Heart left ventricle (tissue), 16 donors: Measurements from ENCODE around the gene SLC9A8. TPM values are rescaled to one million over a fixed set of nuclear protein-coding genes. Genes with fewer than 3 reads are reported as not detected.

Experiments used
- ATAC-seq, 4 donors: fragments of 200-7000 bp; cut with Tn5 transposase; one replicate each; pipeline ENCODE4 v1.9.1; 2020 to 2022; ENCODE audit warnings: moderate library complexity in 4 of 4, mild to moderate bottlenecking in 3 of 4, moderate number of reproducible peaks in 1 of 4
- DNase-seq, 5 donors: peaks; one replicate each; pipeline ENCODE4 v3.0.0-alpha.2; 2020
- H3K27ac ChIP-seq, 12 donors: fragments of 200-600 bp; sonication (generic) in 4 of 12; one replicate each; pipeline versions ENCODE4 v1.5.0 to v1.8.0; 2016 to 2022; ENCODE audit warnings: mild to moderate bottlenecking in 2 of 12
- H3K27me3 ChIP-seq, 9 donors: fragments of 200-600 bp; sonication (generic) in 2 of 9; one replicate each; pipeline versions ENCODE4 v1.5.1 to v1.8.0; 2016 to 2022; ENCODE audit warnings: mild to moderate bottlenecking in 3 of 9
- H3K36me3 ChIP-seq, 9 donors: fragments of 200-600 bp; sonication (generic) in 2 of 9; one replicate each; pipeline versions ENCODE4 v1.5.0 to v1.8.0; 2018 to 2022; ENCODE audit warnings: mild to moderate bottlenecking in 2 of 9
- H3K4me1 ChIP-seq, 12 donors: fragments of 200-600 bp; sonication (generic) in 4 of 12; one replicate each; pipeline versions ENCODE4 v1.5.0 to v1.8.0; 2016 to 2022; ENCODE audit warnings: mild to moderate bottlenecking in 3 of 12
- H3K4me3 ChIP-seq, 12 donors: fragments of 200-600 bp; sonication (generic) in 4 of 12; one replicate each; pipeline versions ENCODE4 v1.5.0 to v1.8.0; 2017 to 2022; ENCODE audit warnings: mild to moderate bottlenecking in 9 of 12, moderate library complexity in 4 of 12
- H3K9me3 ChIP-seq, 12 donors: fragments of 200-600 bp; sonication (generic) in 4 of 12; one replicate each; pipeline versions ENCODE4 v1.5.0 to v1.8.0; 2016 to 2022; ENCODE audit warnings: mild to moderate bottlenecking in 1 of 12
- POLR2A ChIP-seq, 2 donors: fragments of 450-650 bp; IDR thresholded peaks; one replicate each; pipeline ENCODE4 v1.6.1; 2017; ENCODE audit warnings: antibody characterized with exemption in 2 of 2, mild to moderate bottlenecking in 2 of 2, moderate library complexity in 2 of 2
- WGBS, 4 donors: extraction: QIAGEN DNeasy Blood & Tissue Kit in 2 of 4; methylation state at CpG; one replicate each; pipeline versions ENCODE4 v1.1.5 to v1.1.7; 2013 to 2018; 5-methylcytosine and 5-hydroxymethylcytosine counted together
- intact Hi-C, 10 donors: fragments of 100-400 bp; cut with DNase I; formaldehyde crosslinking; loops; one replicate each; pipeline versions ENCODE4 v1.11.1 to v1.14.2; 2022
- polyA plus RNA-seq, 2 donors: library from polyadenylated mRNA; stranded (reverse); fragments of 200-250 nt; gene quantifications; one replicate each; pipeline ENCODE4 v1.2.3, GENCODE V29; 2013
- total RNA-seq, 9 donors: library from RNA; depleted of rRNA in 2 of 9; stranded (reverse); fragments of >200 nt in 2 of 9; fragmentation: NEBNext Ultra II Directional in 3 of 9; extraction: Animal tissue kit (Norgen Biotek cat#: 25700) in 3 of 9; gene quantifications; one replicate each; pipeline versions ENCODE4 v1.1.0 to v1.2.4, GENCODE V29; 2016 to 2023
- TF ChIP-seq, protein P1 (sequence below), 12 donors: fragments of 200-600 bp; sonication (generic) in 4 of 12; IDR thresholded peaks; one replicate each; pipeline versions ENCODE4 v1.5.0 to v1.8.0; 2018 to 2022; ENCODE audit warnings: antibody characterized with exemption in 12 of 12, mild to moderate bottlenecking in 5 of 12
- donor health status: ischemic (EF 13 %, LVEDD 7.1; RV severe dilation, severe dysfunction).
- donor health status: healthy with polysubstance abuse.
- donor health status: DM: no; HTN: yes; CAD: no.
- donor health status: DM: no; HTN: no; CAD: no.
- donor health status: ischemic (EF 25% LVEDD 6.9; RV normal size, moderate dysfunction).
- donor health status: ischemic (EF 25% LVEDD 5.7; RV mildly dilated, moderate dysfunction).
- donor health status: healthy.
- donor health status: DM: yes; HTN: yes; CAD: no.
- donor health status: ischemic (EF 35%, LVEDD 5.7; RV mildly dilated, moderate dysfunction).
- donor health status: nonischemic (EF 11% LVEDD 7.7; RV severe dilation, severe dysfunction).
- donor health status: DM: yes; HTN: yes; CAD: no.
- donor health status: PGD.
- donor health status: ischemic (EF 29% LVEDD 5.4; RV normal size, mild dysfunction).
- donor health status: nonischemic (EF 23%, LVEDD 6.1; RV moderate dilation, normal function).

Gene SLC9A8
- total and polyA plus RNA-seq, 11 donors, result 4.6 to 12.5 (median 6.2) TPM

DNA sequence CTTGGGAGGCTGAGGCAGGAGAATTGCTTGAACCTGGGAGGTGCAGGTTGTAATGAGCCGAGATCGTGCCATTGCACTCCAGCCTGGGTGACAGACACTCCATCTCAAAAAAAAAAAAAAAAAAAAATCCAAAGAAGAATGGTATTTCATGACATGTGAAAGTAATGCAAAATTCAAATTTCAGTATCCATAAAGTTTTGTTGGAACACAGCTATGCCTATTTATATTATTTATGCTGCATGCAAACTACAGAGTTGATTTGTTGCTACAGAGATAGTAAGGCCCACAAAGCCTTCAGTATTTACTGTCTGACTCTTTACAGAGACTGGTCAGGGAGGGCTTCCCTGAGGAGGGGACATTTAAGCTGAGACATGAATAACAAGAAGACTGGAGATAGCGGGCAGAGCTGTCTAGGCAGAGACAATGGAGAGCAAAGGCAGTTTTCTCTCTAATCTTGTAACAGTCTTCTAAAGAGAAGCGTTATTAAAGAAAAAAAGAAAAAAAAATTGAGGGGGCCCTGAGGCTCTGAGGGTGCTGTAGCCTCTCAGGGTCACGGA, 2.7 kb upstream of the SLC9A8 start:
- WGBS, 4 donors, result 93 to 96% (median 95%) methylated on average over 5 of the region's 5 CpGs
- Histone ChIP-seq H3K4me3 (no peak overlapping the region), H3K36me3 (peaks cover 0 to 3% (median under 1%) of the 10 kb centered on the region in 9 donors), H3K27me3 (no peaks in the 10 kb centered on the region), H3K27ac (no peak overlapping the region), H3K4me1 (peaks cover 4 to 24% (median 12%) of the 10 kb centered on the region in 12 donors), H3K9me3 (no peaks in the 10 kb centered on the region)
- TF ChIP-seq, protein P1, sequence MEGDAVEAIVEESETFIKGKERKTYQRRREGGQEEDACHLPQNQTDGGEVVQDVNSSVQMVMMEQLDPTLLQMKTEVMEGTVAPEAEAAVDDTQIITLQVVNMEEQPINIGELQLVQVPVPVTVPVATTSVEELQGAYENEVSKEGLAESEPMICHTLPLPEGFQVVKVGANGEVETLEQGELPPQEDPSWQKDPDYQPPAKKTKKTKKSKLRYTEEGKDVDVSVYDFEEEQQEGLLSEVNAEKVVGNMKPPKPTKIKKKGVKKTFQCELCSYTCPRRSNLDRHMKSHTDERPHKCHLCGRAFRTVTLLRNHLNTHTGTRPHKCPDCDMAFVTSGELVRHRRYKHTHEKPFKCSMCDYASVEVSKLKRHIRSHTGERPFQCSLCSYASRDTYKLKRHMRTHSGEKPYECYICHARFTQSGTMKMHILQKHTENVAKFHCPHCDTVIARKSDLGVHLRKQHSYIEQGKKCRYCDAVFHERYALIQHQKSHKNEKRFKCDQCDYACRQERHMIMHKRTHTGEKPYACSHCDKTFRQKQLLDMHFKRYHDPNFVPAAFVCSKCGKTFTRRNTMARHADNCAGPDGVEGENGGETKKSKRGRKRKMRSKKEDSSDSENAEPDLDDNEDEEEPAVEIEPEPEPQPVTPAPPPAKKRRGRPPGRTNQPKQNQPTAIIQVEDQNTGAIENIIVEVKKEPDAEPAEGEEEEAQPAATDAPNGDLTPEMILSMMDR (IDR thresholded peaks at IDR 0.05), result no peak
- TF ChIP-seq POLR2A (IDR thresholded peaks at IDR 0.05), result no peak
- DNase-seq (no peak), ATAC-seq (no peak)
- intact Hi-C loops, result loop anchor here in 8 of 10 donors (5.0 to 10.0 kb wide), 5 partner anchors 33 to 195 kb away; partner anchors contain the start of gene B4GALT5 (in 5 of the 8)

DNA sequence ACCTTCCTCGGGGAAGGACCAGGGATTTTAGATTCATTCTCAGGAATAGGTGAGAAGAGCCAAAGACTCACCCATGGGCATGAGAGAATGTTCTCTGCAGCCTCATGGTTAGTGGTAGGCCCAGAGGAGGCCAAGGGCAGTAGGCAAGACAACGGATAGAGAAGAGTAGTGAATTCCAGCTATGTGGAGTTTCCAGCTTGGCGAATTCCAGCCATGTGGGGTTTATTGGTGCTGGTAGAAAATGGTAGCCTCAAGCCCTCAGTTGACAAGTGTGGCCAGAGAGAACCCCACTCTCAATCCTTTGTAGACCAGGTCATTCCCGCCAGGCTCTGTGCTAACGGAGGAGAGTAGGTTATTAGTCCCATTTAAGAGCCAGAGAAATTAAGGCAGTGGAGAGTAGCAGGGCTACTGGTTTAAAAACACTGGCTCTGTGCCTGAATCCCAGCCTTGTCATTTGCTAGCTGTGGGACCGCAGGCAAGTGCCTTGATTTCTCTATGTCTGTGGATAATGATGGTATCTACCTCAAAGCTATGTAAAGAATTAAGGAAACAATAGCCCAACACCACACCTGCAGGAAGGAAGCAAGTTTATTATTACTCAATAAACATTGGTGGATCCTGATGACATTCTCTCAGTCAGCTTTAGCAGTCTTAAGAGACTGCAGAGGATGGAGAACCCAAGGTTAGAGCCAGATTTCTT, 2.0 kb upstream of the SLC9A8 start:
- 83 to 95% (median 87%) methylated on average over 6 of the region's 6 CpGs for WGBS, 4 donors
- Histone ChIP-seq H3K36me3 (peaks cover 0 to 11% (median 8%) of the 10 kb centered on the region in 9 donors), H3K4me3 (no peak overlapping the region), H3K27ac (peak overlapping the region in 7 of 12 donors; percentile 19 to 100 (median 94)), H3K27me3 (no peaks in the 10 kb centered on the region), H3K4me1 (peaks cover 4 to 24% (median 12%) of the 10 kb centered on the region in 12 donors), H3K9me3 (no peaks in the 10 kb centered on the region)
- TF ChIP-seq POLR2A (IDR thresholded peaks at IDR 0.05), result no peak
- TF ChIP-seq, protein P1 (IDR thresholded peaks at IDR 0.05), result no peak
- DNase-seq (no peak), ATAC-seq (no peak)
- intact Hi-C loops, result loop anchor here in 8 of 10 donors (1.0 to 10.0 kb wide), 6 partner anchors 19 to 196 kb away; partner anchors contain the start of gene B4GALT5 (in 5 of the 8)

DNA sequence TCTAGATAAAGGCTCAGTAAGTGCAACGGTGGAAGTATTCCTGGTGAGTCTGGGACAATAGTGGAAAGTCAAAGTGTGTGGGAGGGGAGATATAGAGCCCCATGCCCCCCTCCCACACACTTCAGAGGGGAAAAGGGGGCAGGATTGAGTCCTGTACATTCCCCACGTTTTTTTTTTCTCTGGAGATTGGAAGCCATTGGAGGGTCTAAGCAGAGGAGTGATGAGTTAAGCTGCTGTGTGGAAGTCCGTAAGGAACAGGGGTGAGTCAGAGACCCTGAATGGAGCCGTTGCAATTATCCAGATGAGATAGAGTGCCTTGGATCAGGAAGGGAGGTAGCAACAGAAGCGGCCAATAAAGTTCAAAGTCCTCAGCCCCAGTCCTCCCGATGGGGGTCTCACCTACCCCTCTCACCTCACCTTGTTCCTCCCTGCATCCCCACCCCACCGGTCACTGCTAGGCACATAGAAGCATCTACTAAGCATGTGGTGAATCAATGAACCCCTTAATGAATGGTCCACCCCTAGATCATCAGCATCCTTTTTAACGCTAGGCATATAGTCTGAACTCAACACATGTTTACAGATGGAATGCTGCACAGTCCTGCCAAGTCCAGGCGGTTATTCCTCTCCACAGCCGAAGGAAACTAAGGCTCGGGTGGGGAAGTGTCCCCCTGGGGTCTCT, 662 bp upstream of the SLC9A8 start:
- DNase-seq, result no peak
- ATAC-seq, result peak; percentile 3 to 36 (median 35)
- intact Hi-C loops, result loop anchor here in 8 of 10 donors (1.0 to 10.0 kb wide), 8 partner anchors 21 to 197 kb away; partner anchors contain the start of gene B4GALT5 (in 7 of the 8)
- Histone ChIP-seq H3K9me3 (no peaks in the 10 kb centered on the region), H3K36me3 (peaks cover 0 to 24% (median 21%) of the 10 kb centered on the region in 9 donors), H3K27ac (peak overlapping the region; percentile 86 to 100 (median 95)), H3K4me1 (peaks cover 4 to 24% (median 12%) of the 10 kb centered on the region in 12 donors), H3K4me3 (peak overlapping the region; percentile 42 to 97 (median 80)), H3K27me3 (no peaks in the 10 kb centered on the region)
- WGBS, 4 donors, result 12 to 20% (median 16%) methylated on average over 11 of the region's 11 CpGs
- no peak for TF ChIP-seq POLR2A (IDR thresholded peaks at IDR 0.05)
- TF ChIP-seq, protein P1 (IDR thresholded peaks at IDR 0.05), result no peak
